K562 (cell line): ENCODE results near the gene SMIM10L1. TPM values are rescaled to one million over a fixed set of nuclear protein-coding genes. Genes with fewer than 3 reads are reported as not detected.

ENCODE experiments used
- ATAC-seq: fragments of 200-7000 bp; cut with Tn5 transposase; 3 replicates; pipeline ENCODE4 v1.9.1; 2020; ENCODE audit warnings: moderate library complexity
- BruUV-seq: library from RNA; stranded (reverse); fragments of 400-500 nt; replicated peaks from 2 replicates; lab custom pipeline; 2021; lab: Mats Ljungman, UMichigan
- CTCF ChIA-PET: fragments of 300-600 bp; formaldehyde crosslinking; extraction: SDS; loops from one replicate; lab custom pipeline; 2021; ENCODE audit warnings: low intra/inter-chr PET ratio; lab: Yijun Ruan, JAX
- POLR2A ChIA-PET: fragments of 300-600, 350-650 bp; sonication (Branson Sonifier 250); formaldehyde crosslinking; extraction: SDS; loops from one replicate; lab custom pipeline; 2021; ENCODE audit warnings: antibody characterized with exemption, inconsistent platforms; lab: Yijun Ruan, JAX
- DNase-seq, 4 experiments: peaks; one replicate each; pipeline versions ENCODE4 v3.0.0 to v3.0.0-alpha.2; 2011 to 2018; ENCODE audit warnings: low spot score in 3 of 4, mixed read lengths in 3 of 4; ENCODE audit errors: extremely low read depth in 1 of 4
- FAIRE-seq: peaks from 2 replicates; lab custom pipeline; 2011; peaks lifted over from hg19 to GRCh38; lab: Jason Lieb, UNC
- H2AFZ ChIP-seq: 2 replicates; pipeline ENCODE4 v1.6.0; 2011; ENCODE audit warnings: low read depth, low read length, control low read depth, inconsistent platforms
- H3K27ac ChIP-seq: fragments of 200-600 bp; 3 replicates; pipeline ENCODE4 v1.8.0; 2011; ENCODE audit warnings: low read depth, mild to moderate bottlenecking, control low read depth, inconsistent platforms, low read length, moderate library complexity, mixed read lengths; ENCODE audit errors: extremely low read depth
- H3K27me3 ChIP-seq, 2 experiments: fragments of 300-600 bp in 1 of 2; 2 replicates in 1 of 2; 3 replicates in 1 of 2; pipeline versions ENCODE4 v1.6.0 to v1.8.0; 2011; ENCODE audit warnings: inconsistent platforms in 2 of 2, low read length in 2 of 2, mild to moderate bottlenecking in 1 of 2, mixed read lengths in 1 of 2, moderate library complexity in 1 of 2; ENCODE audit not compliant: control insufficient read depth in 2 of 2, insufficient read depth in 2 of 2
- H3K36me3 ChIP-seq: fragments of 300-600 bp; 3 replicates; pipeline ENCODE4 v1.8.0; 2011; ENCODE audit warnings: mild to moderate bottlenecking, low read length, inconsistent platforms; ENCODE audit not compliant: control insufficient read depth, insufficient read depth
- H3K4me1 ChIP-seq, 2 experiments: fragments of 200-600 bp in 1 of 2; replicated peaks in 1 of 2; 2 replicates in 1 of 2; 3 replicates in 1 of 2; pipeline versions ENCODE4 v1.5.1 to v1.8.0; 2011; ENCODE audit warnings: inconsistent platforms in 2 of 2, low read length in 2 of 2, mild to moderate bottlenecking in 1 of 2, mixed read lengths in 1 of 2, moderate library complexity in 1 of 2; ENCODE audit not compliant: control insufficient read depth in 2 of 2, insufficient read depth in 2 of 2
- H3K4me2 ChIP-seq: 2 replicates; pipeline ENCODE4 v1.6.1; 2011; ENCODE audit warnings: low read length, control low read depth, inconsistent platforms, mixed read lengths; ENCODE audit not compliant: insufficient read depth
- H3K4me3 ChIP-seq: fragments of 200-600 bp; sonication (generic), shearing (Covaris generic); 2 replicates; pipeline ENCODE4 v1.5.1; 2016; ENCODE audit warnings: control low read depth, inconsistent platforms
- H3K79me2 ChIP-seq: fragments of 200-600 bp; 3 replicates; pipeline ENCODE4 v1.8.0; 2011; ENCODE audit warnings: low read length, inconsistent platforms; ENCODE audit not compliant: control insufficient read depth, insufficient read depth
- H3K9ac ChIP-seq, 2 experiments: 2 replicates each; pipeline versions ENCODE4 v1.6.0 to v1.6.1; 2011; ENCODE audit warnings: low read depth in 2 of 2, low read length in 2 of 2, control low read depth in 1 of 2, inconsistent platforms in 1 of 2, mild to moderate bottlenecking in 1 of 2, mixed read lengths in 1 of 2; ENCODE audit not compliant: insufficient read depth in 1 of 2
- H3K9me1 ChIP-seq: one replicate; pipeline ENCODE4 v1.6.0; 2011; ENCODE audit warnings: inconsistent platforms, mild to moderate bottlenecking, low read length, moderate library complexity; ENCODE audit not compliant: control insufficient read depth, insufficient read depth
- H3K9me3 ChIP-seq: replicated peaks from 2 replicates; pipeline ENCODE4 v1.5.1; 2011; ENCODE audit warnings: low read depth, low read length, inconsistent platforms; ENCODE audit not compliant: control insufficient read depth, insufficient read depth
- H4K20me1 ChIP-seq: replicated peaks from 2 replicates; pipeline ENCODE4 v1.6.1; 2011; ENCODE audit warnings: low read length, inconsistent platforms, mixed read lengths; ENCODE audit not compliant: control insufficient read depth, insufficient read depth
- AFF4 ChIP-seq: sonication (generic); formaldehyde crosslinking; IDR thresholded peaks from 2 replicates; pipeline ENCODE4 v1.8.0; 2023; ENCODE audit warnings: mild to moderate bottlenecking, missing genetic modification reagents
- KDM4B ChIP-seq, 2 experiments: fragments of 450-650 bp in 1 of 2; sonication (generic) in 1 of 2; IDR thresholded peaks; 2 replicates each; pipeline ENCODE4 v1.6.1; 2016 to 2017; ENCODE audit warnings: borderline replicate concordance in 2 of 2, antibody characterized with exemption in 1 of 2, low read depth in 1 of 2, mild to moderate bottlenecking in 1 of 2
- MTA2 ChIP-seq: fragments of 450-650 bp; IDR thresholded peaks from 2 replicates; pipeline ENCODE4 v1.6.1; 2016; ENCODE audit warnings: low read depth
- STAT5B ChIP-seq: fragments of 250-450 bp; sonication (Bioruptor Pico); IDR thresholded peaks from 2 replicates; pipeline ENCODE4 v1.8.0; 2021; ENCODE audit warnings: mild to moderate bottlenecking, inconsistent platforms
- TAF15 ChIP-seq: fragments of 200-400 bp; formaldehyde crosslinking; IDR thresholded peaks from 2 replicates; pipeline ENCODE4 v1.6.1; 2017; ENCODE audit warnings: mild to moderate bottlenecking, low read depth, low read length, moderate library complexity
- ZBTB8A ChIP-seq: fragments of 450-650 bp; IDR thresholded peaks from 2 replicates; pipeline ENCODE4 v1.6.1; 2018; ENCODE audit warnings: mild to moderate bottlenecking, moderate library complexity; ENCODE audit not compliant: partially characterized antibody
- WGBS: fragments of 100-300 bp; shearing (Covaris generic); methylation state at CpG from one replicate; pipeline ENCODE4 v1.1.6; 2016; ENCODE audit warnings: low coverage, mixed read lengths; ENCODE audit not compliant: insufficient coverage; ENCODE audit errors: missing lambda C conversion rate; 5-methylcytosine and 5-hydroxymethylcytosine counted together
- in situ Hi-C: fragments of 300-500 bp; cut with MboI; formaldehyde crosslinking; loops from 4 replicates; pipeline ENCODE4 v1.15.0; 2018; ENCODE audit warnings: inconsistent platforms, mixed read lengths
- intact Hi-C: fragments of 100-400 bp; cut with micrococcal nuclease; formaldehyde crosslinking; loops from 2 replicates; pipeline ENCODE4 v1.14.2; 2022
- polyA plus RNA-seq, 8 experiments: library from polyadenylated mRNA; depleted of rRNA in 4 of 8; stranded (reverse) in 5 of 8; unstranded in 3 of 8; fragments of >200 nt; fragmentation: Nextera tagmentation in 2 of 8; fragmentation: Illumina TruSeq in 1 of 8; extraction: Ambion mirVana in 2 of 8; extraction: Trizol in 1 of 8; gene quantifications; 2 replicates each; pipeline versions ENCODE4 v1.2.1 to v1.2.3, GENCODE V29; 2011 to 2014; ENCODE audit warnings: inconsistent platforms in 1 of 8, missing spikeins in 1 of 8
- total RNA-seq, 7 experiments: library from RNA; depleted of rRNA in 6 of 7; stranded (reverse); fragments of >200 nt in 6 of 7; fragmentation: Illumina TruSeq in 2 of 7; extraction: Trizol in 2 of 7; gene quantifications; 2 replicates each; pipeline versions ENCODE4 v1.2.1 to v1.2.3, GENCODE V29; 2011 to 2021; ENCODE audit warnings: low replicate concordance in 1 of 7
- TF ChIP-seq, protein P1 (sequence below): sonication (generic); formaldehyde crosslinking; IDR thresholded peaks from 2 replicates; pipeline ENCODE4 v1.8.0; 2023; ENCODE audit warnings: mild to moderate bottlenecking, missing genetic modification reagents
- TF ChIP-seq, protein P2 (sequence below): sonication (generic); formaldehyde crosslinking; IDR thresholded peaks from 2 replicates; pipeline ENCODE4 v1.8.0; 2022; ENCODE audit warnings: missing genetic modification reagents, mild to moderate bottlenecking, moderate library complexity, borderline replicate concordance

The SMIM10L1 gene
- total and polyA plus RNA-seq, 9 of the 15 experiments (the other 6 are each of a cell fraction or from before 2014, with no cell fraction given), result 3.0 to 12.1 (median 9.0) TPM

- Histone ChIP-seq H3K9me1 (no peaks in the 10 kb centered on the region), H3K4me3 (no peak overlapping the region), H2AFZ (no peak overlapping the region), H3K9ac (no peak overlapping the region), H4K20me1 (no peaks in the 10 kb centered on the region), H3K36me3 (no peaks in the 10 kb centered on the region), H3K9me3 (no peaks in the 10 kb centered on the region; the same call in 1 of the 2 replicates), H3K79me2 (peaks cover 35% of the 10 kb centered on the region), H3K27me3 (no peaks in the 10 kb centered on the region), H3K4me1 (no peaks in the 10 kb centered on the region), H3K27ac (no peak overlapping the region), H3K4me2 (no peak overlapping the region)
- POLR2A ChIA-PET, result no interaction called here
- no TSS peak for BruUV-seq
- FAIRE-seq, result no peak
- ATAC-seq, result no peak
- 100% methylated on average over 1 of the region's 1 CpG for whole genome bisulfite sequencing
- DNase-seq, result no peak
- TF ChIP-seq, protein P1, sequence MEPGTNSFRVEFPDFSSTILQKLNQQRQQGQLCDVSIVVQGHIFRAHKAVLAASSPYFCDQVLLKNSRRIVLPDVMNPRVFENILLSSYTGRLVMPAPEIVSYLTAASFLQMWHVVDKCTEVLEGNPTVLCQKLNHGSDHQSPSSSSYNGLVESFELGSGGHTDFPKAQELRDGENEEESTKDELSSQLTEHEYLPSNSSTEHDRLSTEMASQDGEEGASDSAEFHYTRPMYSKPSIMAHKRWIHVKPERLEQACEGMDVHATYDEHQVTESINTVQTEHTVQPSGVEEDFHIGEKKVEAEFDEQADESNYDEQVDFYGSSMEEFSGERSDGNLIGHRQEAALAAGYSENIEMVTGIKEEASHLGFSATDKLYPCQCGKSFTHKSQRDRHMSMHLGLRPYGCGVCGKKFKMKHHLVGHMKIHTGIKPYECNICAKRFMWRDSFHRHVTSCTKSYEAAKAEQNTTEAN, result no peak
- TF ChIP-seq TAF15 (no peak), MTA2 (no peak), STAT5B (CRISPR knock-in tag) (no peak), ZBTB8A (no peak), AFF4 (CRISPR knock-in tag) (no peak), KDM4B (IDR thresholded peaks at IDR 0.05; ENCODE audit: borderline replicate concordance in 2 of 2, low read depth in 1 of 2) (no peak)
- TF ChIP-seq, protein P2, sequence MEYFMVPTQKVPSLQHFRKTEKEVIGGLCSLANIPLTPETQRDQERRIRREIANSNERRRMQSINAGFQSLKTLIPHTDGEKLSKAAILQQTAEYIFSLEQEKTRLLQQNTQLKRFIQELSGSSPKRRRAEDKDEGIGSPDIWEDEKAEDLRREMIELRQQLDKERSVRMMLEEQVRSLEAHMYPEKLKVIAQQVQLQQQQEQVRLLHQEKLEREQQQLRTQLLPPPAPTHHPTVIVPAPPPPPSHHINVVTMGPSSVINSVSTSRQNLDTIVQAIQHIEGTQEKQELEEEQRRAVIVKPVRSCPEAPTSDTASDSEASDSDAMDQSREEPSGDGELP (CRISPR knock-in tag), result no peak
- intact Hi-C loops (no loop called here), in situ Hi-C loops (no loop called here)
- CTCF ChIA-PET, result no interaction called here
Measured at GRCh38 chr12:11147420-11147819, 23.6 kb upstream of the SMIM10L1 start.
